Inferior parietal cortex (tissue), 1 donor: ENCODE measurements around the gene UGT1A5.

Source experiments
- DNase-seq: peaks from one replicate; pipeline ENCODE4 v3.0.0-alpha.2; 2016; ENCODE audit errors: extremely low spot score

UGT1A5 gene

DNA sequence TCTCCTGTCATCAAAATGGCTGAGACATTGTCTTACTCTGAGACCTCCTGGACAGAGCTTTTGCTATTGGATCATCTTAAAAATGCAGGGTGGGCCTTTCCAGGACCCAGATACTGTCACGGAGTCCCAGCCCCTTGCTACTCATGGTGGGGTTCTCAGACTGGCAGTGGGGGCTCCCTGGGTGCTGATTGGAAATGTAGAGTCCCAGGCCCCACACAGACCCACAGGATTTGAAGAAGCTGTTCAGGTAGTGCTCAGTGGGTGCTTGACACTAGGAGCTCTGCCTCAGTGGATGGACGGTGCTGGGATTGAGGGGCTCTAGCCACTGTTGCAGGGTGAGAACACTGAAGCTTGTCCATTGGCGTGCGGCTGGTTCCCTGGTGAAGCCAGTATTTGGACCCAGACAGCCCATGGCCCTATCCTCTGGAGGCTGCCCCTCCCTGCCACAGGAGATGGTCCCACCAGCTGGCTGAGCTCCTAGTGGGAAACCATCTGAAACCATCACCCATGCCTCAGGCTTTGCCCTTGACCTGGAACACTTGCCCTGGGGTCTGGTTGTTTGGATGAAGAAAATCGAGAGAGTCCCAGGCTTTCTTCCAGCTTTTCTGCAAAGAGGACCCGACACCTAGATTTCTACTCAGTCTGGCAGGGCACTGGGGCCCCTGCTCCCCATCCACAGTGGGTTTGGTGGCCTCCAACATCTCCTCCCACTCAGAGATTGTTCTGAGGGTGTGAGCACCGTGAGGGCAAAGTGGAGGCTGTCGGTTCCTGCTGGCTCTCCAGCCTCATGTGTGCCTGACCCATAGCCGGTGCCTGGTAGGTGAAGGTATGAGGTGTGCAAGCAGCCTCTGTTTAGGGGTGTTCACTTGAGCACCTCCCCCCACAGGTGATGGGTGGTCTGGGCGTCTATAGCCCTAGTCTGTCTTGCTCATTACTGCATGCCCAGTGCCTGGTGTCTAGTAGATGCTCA is 95.5 kb downstream of the UGT1A5 start:
- no peak for DNase-seq

- DNase-seq, result no peak
Measured at GRCh38 chr2:233810385-233810784, 97.7 kb downstream of the UGT1A5 start.

GRCh38 chr2:233811087-233811486 is 98.4 kb downstream of the UGT1A5 start:
- no peak for DNase-seq

- no peak for DNase-seq
Measured at GRCh38 chr2:233811732-233812131, 99.0 kb downstream of the UGT1A5 start.

- no peak for DNase-seq
Measured at GRCh38 chr2:233813236-233814055, 100.7 kb downstream of the UGT1A5 start.

GRCh38 chr2:233814056-233814835 is 101.5 kb downstream of the UGT1A5 start:
- no peak for DNase-seq

DNA sequence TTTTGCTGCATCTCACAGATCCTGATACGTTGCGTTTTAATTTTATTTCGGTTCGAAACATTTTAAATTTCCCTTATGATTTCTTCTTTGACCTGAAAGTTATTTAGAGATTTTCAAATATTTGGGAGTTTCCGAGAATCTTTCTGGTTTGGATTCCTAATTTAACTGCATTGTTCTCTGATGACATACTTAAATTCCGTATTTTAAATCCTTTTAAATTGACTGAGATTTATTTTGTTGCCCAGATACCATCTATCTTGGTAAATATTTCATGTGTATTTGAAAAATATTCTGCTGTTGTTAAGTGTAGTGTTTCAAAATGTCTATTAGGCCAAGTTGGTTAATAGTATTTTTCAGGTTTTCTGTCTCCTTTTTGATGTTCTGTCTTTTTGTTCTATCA is 103.2 kb downstream of the UGT1A5 start:
- DNase-seq, result no peak

DNA sequence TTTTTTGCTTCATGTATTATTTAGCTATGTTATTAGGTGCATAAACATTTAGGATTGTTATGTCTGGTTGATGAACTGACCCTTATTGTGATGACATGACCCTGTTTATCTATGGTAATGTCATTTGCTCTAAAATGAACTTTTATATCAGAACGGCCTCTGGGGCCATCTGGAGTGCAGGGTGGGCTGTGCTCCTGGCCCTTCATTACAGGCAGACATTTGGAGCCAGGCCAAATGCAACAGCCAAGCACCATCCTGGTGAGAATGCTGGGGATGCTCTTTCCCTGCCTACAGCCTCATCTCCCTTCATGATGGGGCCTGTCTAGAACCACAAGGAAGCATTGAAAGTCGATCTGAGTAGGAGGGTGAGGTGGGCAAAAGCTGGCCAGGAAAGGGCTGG is 103.6 kb downstream of the UGT1A5 start:
- DNase-seq, result no peak

- DNase-seq, result no peak
Measured at GRCh38 chr2:233816771-233817170, 104.1 kb downstream of the UGT1A5 start.

GRCh38 chr2:233817361-233817911 is 104.7 kb downstream of the UGT1A5 start:
- no peak for DNase-seq

DNA sequence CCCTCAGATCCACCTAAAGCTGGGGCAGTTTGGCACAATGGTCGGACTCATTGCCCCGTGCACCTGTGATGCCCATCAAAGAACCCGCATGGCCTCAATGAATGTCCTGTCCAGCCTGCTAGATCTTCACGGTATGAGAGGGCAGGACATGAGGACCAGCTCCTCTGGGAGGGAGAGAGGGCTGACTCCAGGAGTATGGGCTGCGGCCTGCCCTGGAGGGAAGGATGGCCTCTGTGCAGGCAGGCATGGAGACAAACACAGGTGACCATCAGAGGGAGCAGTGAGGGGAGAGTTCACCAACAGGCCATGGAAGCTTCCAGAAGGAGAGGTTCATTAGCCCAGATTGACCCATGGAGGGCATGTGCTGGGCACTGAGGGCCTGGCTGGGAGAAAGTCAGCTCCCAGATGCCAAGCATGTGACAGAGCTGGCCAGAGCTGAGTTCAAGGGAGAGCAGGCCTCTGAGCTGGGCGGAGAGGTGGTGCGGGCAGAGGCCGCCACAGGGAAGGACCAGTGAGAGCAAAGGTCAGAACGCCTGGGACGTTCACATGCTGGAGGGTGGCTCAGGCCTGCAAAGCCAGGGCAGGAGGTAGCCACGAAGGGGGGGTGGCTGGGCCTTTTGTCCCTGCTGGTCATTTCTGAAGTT is 105.4 kb downstream of the UGT1A5 start:
- no peak for DNase-seq

DNA sequence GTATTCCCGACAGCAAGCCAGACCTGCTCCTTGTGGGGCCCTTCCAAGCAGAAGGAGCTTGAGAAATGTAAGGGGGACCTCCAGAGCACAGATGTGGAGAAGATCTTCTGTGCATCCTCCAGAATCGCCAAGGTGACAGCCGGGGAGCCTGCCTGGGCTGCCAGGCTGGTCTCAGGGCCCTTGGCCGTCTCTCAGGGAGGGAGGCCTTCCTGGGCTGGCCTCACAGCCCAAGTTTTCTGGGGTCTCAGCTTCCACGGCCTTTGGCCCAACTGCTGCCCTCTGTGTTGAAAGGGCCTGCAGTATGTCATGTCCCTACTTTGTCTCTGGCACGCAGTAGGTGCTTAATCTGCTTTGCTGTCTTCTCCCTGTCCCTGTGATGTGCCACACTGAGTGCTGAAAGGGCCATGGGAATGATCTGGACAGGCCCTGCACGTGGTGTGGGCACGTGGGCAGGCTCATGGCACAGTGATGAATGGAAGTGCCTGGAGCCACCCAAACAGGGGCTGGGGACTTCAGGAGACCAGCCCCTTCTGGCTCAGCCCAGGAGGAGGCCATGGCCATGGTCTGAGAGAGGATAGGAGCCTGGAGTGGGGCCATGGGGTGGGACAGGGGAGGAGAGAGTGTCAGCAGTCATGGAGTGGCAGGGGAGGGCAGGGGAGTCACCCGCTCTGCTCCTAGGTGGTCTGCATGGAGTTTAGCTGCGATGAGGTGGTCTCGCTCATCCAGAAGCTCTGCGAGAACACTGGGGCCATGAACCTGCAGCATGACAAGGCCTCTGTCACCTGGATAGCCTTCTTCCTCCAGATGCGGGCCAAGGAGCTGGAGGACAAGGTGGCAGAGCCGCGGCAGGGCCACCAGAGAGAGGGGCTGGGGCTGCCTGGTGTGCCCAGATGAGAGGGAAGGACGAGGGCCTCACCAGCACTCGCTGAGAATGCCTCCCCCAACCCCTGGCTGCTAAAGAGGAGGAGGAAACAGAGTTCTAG is 106.2 kb downstream of the UGT1A5 start:
- DNase-seq, result no peak

DNA sequence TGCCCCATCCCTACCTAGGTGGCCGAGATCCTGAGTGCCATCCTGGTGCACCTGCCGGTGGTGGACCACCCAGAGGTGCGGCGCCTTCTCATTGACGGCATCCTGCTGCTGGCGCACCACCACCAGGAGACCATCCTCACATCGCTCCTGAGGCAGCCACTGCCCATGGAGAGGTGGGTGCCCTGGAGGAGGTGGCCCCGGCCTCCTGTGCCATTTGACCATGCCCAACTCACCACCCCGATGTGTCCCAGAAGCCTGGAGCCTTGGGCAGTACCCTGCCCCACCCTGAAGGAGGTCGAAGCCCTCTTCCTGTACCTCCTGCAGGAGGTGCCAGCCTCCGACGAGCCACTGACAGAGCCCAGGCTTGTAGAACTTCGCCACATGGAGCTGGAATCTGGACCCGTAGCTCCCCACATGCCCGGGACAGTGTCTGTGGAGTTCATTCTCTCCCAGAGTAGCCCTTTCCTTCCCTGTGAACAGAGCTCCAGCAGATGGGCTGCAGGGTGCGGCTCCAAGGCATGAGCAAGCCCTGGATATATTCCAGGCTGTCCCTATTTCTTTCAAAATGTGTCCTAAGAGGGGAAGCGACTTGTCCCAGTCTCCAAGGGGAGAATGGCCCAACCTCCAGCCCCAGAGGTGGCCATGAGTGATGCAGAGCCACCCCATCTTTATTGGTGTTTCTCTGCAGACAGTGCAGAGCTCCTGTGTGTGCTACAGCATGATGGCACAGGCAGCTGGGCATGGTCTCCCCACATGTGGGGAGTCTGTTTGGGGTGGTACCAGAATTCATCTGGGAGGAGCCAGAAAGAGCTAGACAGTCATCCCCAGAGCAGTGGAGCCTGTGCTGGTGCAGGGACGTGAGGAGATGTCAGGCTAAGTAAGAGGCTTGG is 107.4 kb downstream of the UGT1A5 start:
- DNase-seq, result no peak

DNA sequence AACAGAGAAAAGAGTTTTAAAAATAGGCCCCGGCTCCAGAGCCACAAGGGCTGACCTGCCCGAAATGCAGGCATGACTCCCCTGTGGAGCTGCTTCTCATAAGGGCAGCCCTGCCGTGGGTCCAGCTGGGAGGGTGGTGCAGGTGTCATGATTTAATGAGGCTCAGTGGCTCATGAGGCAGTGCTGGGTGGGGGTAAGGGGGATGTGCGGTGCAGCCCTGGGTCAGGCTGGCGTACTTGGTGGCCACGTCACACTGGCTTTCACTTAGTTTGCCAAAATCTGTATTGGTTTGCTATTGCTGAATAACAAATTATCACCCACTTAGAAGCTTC is 108.0 kb downstream of the UGT1A5 start:
- no peak for DNase-seq

DNA sequence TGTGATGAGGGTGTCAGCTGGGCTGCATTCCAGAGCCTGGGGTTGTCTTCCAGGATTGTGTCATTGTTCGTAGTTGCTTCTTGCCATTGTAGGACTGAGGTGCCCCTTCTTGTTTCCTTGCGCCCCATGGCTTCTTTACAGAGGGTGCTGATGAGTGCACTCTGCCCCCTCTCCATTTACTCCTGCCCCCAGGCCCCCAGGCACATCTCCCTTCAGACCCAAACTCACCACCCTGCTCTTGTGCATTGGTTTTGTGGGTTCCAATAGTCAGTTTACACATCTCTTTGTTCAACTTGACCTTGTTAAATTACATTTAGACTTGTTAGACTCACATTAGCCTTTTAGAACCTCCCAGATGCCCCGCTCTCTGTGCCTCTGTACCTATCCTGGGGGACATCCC is 108.5 kb downstream of the UGT1A5 start:
- DNase-seq, result no peak

DNA sequence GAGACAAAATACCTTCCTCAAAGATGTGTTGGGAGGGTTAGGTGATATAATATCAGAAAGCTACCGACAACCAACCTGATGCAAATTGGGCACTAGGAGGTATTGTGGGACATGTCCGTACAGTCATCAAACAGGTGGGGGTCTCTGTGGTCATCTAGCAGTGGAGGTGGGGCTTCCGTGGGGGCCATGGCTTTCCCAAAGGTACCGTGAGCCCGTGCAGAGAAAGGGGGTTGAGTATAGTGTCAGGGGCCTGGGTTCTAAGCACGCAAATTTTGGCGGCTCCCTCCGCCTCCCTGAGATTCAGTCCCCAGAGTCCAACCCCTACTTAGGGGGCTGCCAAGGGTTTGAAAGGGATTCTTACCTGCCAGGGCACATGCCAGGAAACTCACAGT is 109.0 kb downstream of the UGT1A5 start:
- DNase-seq, result no peak

DNA sequence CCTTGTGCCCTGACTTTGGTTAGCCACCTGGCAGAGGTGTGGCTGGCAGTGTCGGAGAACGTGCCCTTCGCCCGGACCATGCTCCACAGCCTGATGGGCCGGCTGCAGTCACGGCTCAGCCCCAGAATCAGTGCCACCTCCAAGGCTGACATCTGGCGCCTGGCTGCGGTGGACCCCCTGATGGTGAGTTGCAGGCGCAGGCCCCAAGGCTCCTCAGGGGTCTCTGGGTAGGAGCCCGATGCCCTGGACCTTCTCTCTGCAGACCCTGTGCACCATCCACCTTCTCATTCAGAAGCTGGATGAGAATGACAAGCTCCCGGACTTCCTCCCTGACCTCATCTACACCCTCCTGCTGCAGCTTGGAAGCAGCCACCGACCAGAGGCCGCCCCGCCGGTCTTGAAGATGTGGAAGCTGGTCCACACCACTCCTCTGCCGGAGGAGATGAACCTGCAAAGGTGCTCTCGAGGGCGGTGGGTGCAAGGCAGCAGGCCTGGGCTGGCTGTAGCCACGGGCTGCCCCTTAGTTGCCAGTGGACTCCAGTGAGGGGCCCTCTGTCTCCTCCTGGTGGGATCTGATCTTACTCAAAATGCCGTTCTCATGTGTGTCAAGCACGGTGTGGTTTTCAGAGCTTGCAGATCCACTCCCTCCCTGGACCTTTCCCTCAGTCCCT is 109.5 kb downstream of the UGT1A5 start:
- DNase-seq, result no peak
